Gastrocnemius medialis (tissue), 4 donors: ENCODE results near the gene SC5D. TPM values are rescaled to one million over a fixed set of nuclear protein-coding genes. Genes with fewer than 3 reads are reported as not detected.

Experiments
- ATAC-seq, 2 donors: fragments of 150-250 bp; one replicate each; pipeline ENCODE4 v1.9.1; 2016
- DNase-seq, 2 donors: peaks; one replicate each; pipeline ENCODE4 v3.0.0-alpha.2; 2019
- H3K27ac ChIP-seq, 4 donors: fragments of 200-600 bp; sonication (generic); 1 replicate in 1 of 4; 2 replicates in 3 of 4; pipeline ENCODE4 v1.5.1; 2016 to 2018; ENCODE audit warnings: mild to moderate bottlenecking in 2 of 4, moderate library complexity in 1 of 4
- H3K27me3 ChIP-seq, 3 donors: fragments of 200-600 bp; sonication (generic) in 2 of 3; 1 replicate in 1 of 3; 2 replicates in 2 of 3; pipeline versions ENCODE4 v1.5.1 to v1.6.0; 2016 to 2019; ENCODE audit warnings: mild to moderate bottlenecking in 1 of 3, moderate library complexity in 1 of 3
- H3K36me3 ChIP-seq, 2 donors: fragments of 200-600 bp; sonication (generic) in 1 of 2; one replicate each; pipeline ENCODE4 v1.5.1; 2017 to 2018
- H3K4me1 ChIP-seq, 2 donors: fragments of 200-600 bp; sonication (generic) in 1 of 2; one replicate each; pipeline ENCODE4 v1.5.1; 2016 to 2017; ENCODE audit warnings: mild to moderate bottlenecking in 2 of 2
- H3K4me3 ChIP-seq, 4 donors: fragments of 200-600 bp; sonication (generic) in 3 of 4; 1 replicate in 1 of 4; 2 replicates in 3 of 4; pipeline ENCODE4 v1.5.1; 2016 to 2019; ENCODE audit warnings: mild to moderate bottlenecking in 2 of 4
- H3K9me3 ChIP-seq, 3 donors: fragments of 200-600 bp; sonication (generic) in 2 of 3; 1 replicate in 1 of 3; 2 replicates in 2 of 3; pipeline ENCODE4 v1.5.1; 2016 to 2019
- POLR2A ChIP-seq, 2 donors: fragments of 450-650 bp; IDR thresholded peaks; one replicate each; pipeline ENCODE4 v1.6.1; 2017; ENCODE audit warnings: antibody characterized with exemption in 2 of 2, mild to moderate bottlenecking in 2 of 2, moderate library complexity in 2 of 2
- in situ Hi-C, 4 donors: fragments of 200-750 bp; cut with MboI; loops; one replicate each; pipeline versions ENCODE4 v1.15.0 to v1.8.0; 2017; ENCODE audit warnings: low sequenced_read_pairs in 4 of 4
- intact Hi-C: fragments of 100-400 bp; cut with DNase I; formaldehyde crosslinking; loops from one replicate; pipeline ENCODE4 v1.15.1; 2023; ENCODE audit warnings: low total_unique reads
- total RNA-seq, 4 donors: library from RNA; depleted of rRNA; stranded (reverse); fragments of >200 nt; gene quantifications; one replicate each; pipeline versions ENCODE4 v1.1.0 to v1.2.3, GENCODE V29; 2016
- TF ChIP-seq, protein P1 (sequence below), 5 experiments: fragments of 450-650 bp in 3 of 5; fragments of 200-600 bp in 2 of 5; sonication (generic) in 2 of 5; IDR thresholded peaks in 4 of 5; conservative IDR thresholded peaks in 1 of 5; 1 replicate in 4 of 5; 2 replicates in 1 of 5; pipeline ENCODE4 v1.5.1; 2016 to 2019; ENCODE audit warnings: antibody characterized with exemption in 5 of 5, mild to moderate bottlenecking in 3 of 5, moderate library complexity in 3 of 5

The SC5D gene
- total RNA-seq, 4 donors from 2014 or later: 5.7 to 11.5 (median 6.5) TPM

GRCh38 chr11:121354192-121354591, 61.6 kb downstream of the SC5D start:
- H3K4me1 ChIP-seq: peaks cover 0 to 3% of the 10 kb centered on the region in 2 donors
- in situ Hi-C loops: no loop called here

GRCh38 chr11:121356357-121356756, 63.8 kb downstream of the SC5D start:
- DNase-seq (no peak), ATAC-seq (peak in 1 of 2 donors; percentile 70)
- no peaks in the 10 kb centered on the region for H3K27me3 ChIP-seq
- TF ChIP-seq, protein P1, sequence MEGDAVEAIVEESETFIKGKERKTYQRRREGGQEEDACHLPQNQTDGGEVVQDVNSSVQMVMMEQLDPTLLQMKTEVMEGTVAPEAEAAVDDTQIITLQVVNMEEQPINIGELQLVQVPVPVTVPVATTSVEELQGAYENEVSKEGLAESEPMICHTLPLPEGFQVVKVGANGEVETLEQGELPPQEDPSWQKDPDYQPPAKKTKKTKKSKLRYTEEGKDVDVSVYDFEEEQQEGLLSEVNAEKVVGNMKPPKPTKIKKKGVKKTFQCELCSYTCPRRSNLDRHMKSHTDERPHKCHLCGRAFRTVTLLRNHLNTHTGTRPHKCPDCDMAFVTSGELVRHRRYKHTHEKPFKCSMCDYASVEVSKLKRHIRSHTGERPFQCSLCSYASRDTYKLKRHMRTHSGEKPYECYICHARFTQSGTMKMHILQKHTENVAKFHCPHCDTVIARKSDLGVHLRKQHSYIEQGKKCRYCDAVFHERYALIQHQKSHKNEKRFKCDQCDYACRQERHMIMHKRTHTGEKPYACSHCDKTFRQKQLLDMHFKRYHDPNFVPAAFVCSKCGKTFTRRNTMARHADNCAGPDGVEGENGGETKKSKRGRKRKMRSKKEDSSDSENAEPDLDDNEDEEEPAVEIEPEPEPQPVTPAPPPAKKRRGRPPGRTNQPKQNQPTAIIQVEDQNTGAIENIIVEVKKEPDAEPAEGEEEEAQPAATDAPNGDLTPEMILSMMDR (IDR thresholded peaks at IDR 0.05 in 4 of 5, conservative IDR thresholded peaks at IDR 0.05 in 1 of 5): no peak
- no peak for TF ChIP-seq POLR2A (IDR thresholded peaks at IDR 0.05)
- no peak overlapping the region for H3K27ac ChIP-seq
- H3K9me3 ChIP-seq: no peaks in the 10 kb centered on the region
- in situ Hi-C loops: no loop called here
- H3K4me3 ChIP-seq: no peak overlapping the region
- no peaks in the 10 kb centered on the region for H3K36me3 ChIP-seq
- intact Hi-C loops: no loop called here
- H3K4me1 ChIP-seq: peaks cover 0 to 3% of the 10 kb centered on the region in 2 donors

More at GRCh38 chr11:121354192-121354591, 61.6 kb downstream of the SC5D start:
- Histone ChIP-seq H3K36me3 (no peaks in the 10 kb centered on the region), H3K27me3 (peaks cover 0 to 2% (median 0%) of the 10 kb centered on the region in 3 donors), H3K9me3 (no peaks in the 10 kb centered on the region), H3K27ac (no peak overlapping the region), H3K4me3 (no peak overlapping the region)
- intact Hi-C loops: no loop called here
- TF ChIP-seq, protein P1 (IDR thresholded peaks at IDR 0.05 in 4 of 5, conservative IDR thresholded peaks at IDR 0.05 in 1 of 5): no peak
- TF ChIP-seq POLR2A (IDR thresholded peaks at IDR 0.05): no peak
- no peak for DNase-seq
- no peak for ATAC-seq

Other genes starting within 250 kb of the SC5D start
- gene TECTA, start 191.5 kb upstream of the SC5D start, total RNA-seq: 1 to 10 TPM in 1 of 4 donors, under 1 TPM in 3; 0.17 to 1.6 (median 0.45) TPM
- 1 to 10 TPM in 3 of 4 donors, under 1 TPM in 1; 0.78 to 2.7 (median 2.3) TPM for gene SORL1, start 159.5 kb downstream of the SC5D start, total RNA-seq